Measurements from ENCODE around the gene STMP1. TPM values are rescaled to one million over a fixed set of nuclear protein-coding genes. Genes with fewer than 3 reads are reported as not detected.

STMP1 gene
- total RNA-seq, 1 experiment from 2014 or later = 77.0 TPM

DNA sequence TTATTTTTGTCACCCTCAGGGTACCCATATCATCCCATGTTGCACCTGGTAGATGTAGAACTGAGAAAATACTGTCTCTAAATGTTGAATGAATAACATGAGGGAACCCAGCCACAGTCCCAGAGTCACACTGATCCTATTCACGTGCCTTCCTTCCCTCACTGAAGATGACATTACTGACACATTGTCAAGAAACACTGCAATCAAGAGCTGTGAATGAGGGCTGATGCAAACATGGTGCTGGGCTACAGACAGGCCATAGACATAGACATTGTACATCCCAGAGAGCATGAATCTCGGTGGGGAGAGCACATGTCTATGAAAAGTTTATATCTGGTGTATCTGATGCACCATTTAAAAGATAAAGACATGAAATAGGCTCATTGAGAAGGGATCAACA, 55.9 kb downstream of the STMP1 start:
- ChIA-PET POLR2A (ENCODE audit: unreplicated experiment) (no interaction called here), CTCF (interaction anchor here (0.6 kb wide), 1 partner anchor 174 kb away, joined by 8 read pairs; no protein-coding TSS in a partner anchor)
- no TSS peak for BruUV-seq (replicated peaks)
- H3K4me1 ChIP-seq (replicated peaks; ENCODE audit: insufficient read depth) = peaks cover 37% of the 10 kb centered on the region
- H3K36me3 ChIP-seq (ENCODE audit: low read depth) = no peaks in the 10 kb centered on the region
- no peak for TF ChIP-seq EZH2 (IDR thresholded peaks at IDR 0.05; ENCODE audit: low read depth)
- TF ChIP-seq, protein P1, sequence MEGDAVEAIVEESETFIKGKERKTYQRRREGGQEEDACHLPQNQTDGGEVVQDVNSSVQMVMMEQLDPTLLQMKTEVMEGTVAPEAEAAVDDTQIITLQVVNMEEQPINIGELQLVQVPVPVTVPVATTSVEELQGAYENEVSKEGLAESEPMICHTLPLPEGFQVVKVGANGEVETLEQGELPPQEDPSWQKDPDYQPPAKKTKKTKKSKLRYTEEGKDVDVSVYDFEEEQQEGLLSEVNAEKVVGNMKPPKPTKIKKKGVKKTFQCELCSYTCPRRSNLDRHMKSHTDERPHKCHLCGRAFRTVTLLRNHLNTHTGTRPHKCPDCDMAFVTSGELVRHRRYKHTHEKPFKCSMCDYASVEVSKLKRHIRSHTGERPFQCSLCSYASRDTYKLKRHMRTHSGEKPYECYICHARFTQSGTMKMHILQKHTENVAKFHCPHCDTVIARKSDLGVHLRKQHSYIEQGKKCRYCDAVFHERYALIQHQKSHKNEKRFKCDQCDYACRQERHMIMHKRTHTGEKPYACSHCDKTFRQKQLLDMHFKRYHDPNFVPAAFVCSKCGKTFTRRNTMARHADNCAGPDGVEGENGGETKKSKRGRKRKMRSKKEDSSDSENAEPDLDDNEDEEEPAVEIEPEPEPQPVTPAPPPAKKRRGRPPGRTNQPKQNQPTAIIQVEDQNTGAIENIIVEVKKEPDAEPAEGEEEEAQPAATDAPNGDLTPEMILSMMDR (conservative IDR thresholded peaks at IDR 0.05) = no peak
- DNase-seq = no peak
- H4K20me1 ChIP-seq (ENCODE audit: insufficient read depth) = no peaks in the 10 kb centered on the region
- no peaks in the 10 kb centered on the region for H3K9me3 ChIP-seq (ENCODE audit: insufficient read depth, low read depth)
- H3K4me3 ChIP-seq = no peak overlapping the region
- intact Hi-C loops (cut with micrococcal nuclease; ENCODE audit: unreplicated experiment) = no loop called here
- no peaks in the 10 kb centered on the region for H3K79me2 ChIP-seq (ENCODE audit: low read depth)
- H3F3A ChIP-seq (ENCODE audit: insufficient read depth, low read depth) = peaks cover 33% of the 10 kb centered on the region
- H2AFZ ChIP-seq = no peak overlapping the region
- H3K9me2 ChIP-seq (ENCODE audit: insufficient read depth) = no peaks in the 10 kb centered on the region
- H3K27ac ChIP-seq = no peak overlapping the region
- no peaks in the 10 kb centered on the region for H3K27me3 ChIP-seq (ENCODE audit: insufficient read depth, low read depth)
- no peak overlapping the region for H3K4me2 ChIP-seq

DNA sequence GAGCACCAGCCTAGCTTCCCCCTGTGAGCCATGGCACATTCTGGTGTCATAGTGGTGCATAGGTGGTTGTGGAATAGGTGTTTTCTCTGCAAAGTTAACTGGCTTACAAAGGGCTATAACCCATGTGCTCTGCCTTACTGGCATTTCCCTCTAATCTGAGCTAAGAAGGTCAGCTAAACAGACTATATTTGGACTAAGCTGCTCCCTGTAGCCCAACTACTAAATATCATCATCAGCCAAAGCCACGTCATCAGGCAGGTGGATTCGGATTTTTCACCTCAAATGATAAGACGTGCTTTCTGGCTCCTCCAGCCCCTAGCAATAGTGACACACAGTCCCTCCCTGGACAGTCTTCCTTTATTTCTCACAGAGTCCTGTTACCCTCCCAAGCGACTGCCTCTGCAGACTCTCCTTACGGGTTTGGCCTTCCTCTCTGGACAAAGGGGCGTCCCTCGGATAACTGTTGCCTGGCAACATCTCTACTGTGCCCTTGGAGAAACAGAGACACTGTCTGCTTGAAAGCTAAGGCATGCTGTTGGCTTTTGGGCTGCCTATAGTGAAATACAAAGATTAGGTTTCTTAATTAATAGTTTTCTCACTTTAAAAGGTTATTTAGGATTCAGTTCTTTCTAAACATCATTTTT, 56.6 kb downstream of the STMP1 start:
- Histone ChIP-seq H3K27me3 (ENCODE audit: insufficient read depth, low read depth) (no peaks in the 10 kb centered on the region), H3K27ac (no peak overlapping the region), H3K4me3 (no peak overlapping the region), H3K4me2 (no peak overlapping the region), H3K9me2 (ENCODE audit: insufficient read depth) (no peaks in the 10 kb centered on the region), H3K4me1 (replicated peaks; ENCODE audit: insufficient read depth) (peaks cover 33% of the 10 kb centered on the region), H4K20me1 (ENCODE audit: insufficient read depth) (no peaks in the 10 kb centered on the region), H2AFZ (no peak overlapping the region), H3K36me3 (ENCODE audit: low read depth) (no peaks in the 10 kb centered on the region), H3K79me2 (ENCODE audit: low read depth) (no peaks in the 10 kb centered on the region), H3F3A (ENCODE audit: insufficient read depth, low read depth) (peaks cover 29% of the 10 kb centered on the region), H3K9me3 (ENCODE audit: insufficient read depth, low read depth) (no peaks in the 10 kb centered on the region)
- intact Hi-C loops (cut with micrococcal nuclease; ENCODE audit: unreplicated experiment) = no loop called here
- TF ChIP-seq, protein P1 (conservative IDR thresholded peaks at IDR 0.05) = no peak
- no peak for TF ChIP-seq EZH2 (IDR thresholded peaks at IDR 0.05; ENCODE audit: low read depth)
- no peak for DNase-seq
- CTCF ChIA-PET = no interaction called here
- BruUV-seq (replicated peaks) = no TSS peak
- POLR2A ChIA-PET (ENCODE audit: unreplicated experiment) = no interaction called here

DNA sequence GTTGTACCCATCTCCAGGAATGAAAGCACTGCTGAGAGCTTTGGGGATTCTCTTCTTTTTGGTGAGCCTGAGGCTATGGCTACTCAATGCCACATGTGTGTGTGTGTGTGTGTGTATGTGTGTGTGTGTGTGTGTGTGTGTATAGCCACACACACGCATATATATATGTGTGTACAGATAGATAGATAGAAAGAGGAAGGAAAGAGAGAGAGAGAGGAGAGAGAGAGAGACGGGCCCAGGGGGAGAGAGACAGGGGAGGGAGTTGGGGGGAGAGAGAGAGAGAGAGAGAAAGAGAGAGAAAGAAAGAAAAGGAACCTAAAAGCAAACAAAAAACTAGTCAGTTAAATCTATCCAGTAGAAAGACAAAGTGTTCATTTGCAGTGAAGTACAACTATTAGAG, 57.4 kb downstream of the STMP1 start:
- CTCF ChIA-PET = no interaction called here
- no peak overlapping the region for H3K27ac ChIP-seq
- peaks cover 24% of the 10 kb centered on the region for H3F3A ChIP-seq (ENCODE audit: insufficient read depth, low read depth)
- peak in 1 of 2 experiments; percentile 22 for DNase-seq
- no peaks in the 10 kb centered on the region for H4K20me1 ChIP-seq (ENCODE audit: insufficient read depth)
- POLR2A ChIA-PET (ENCODE audit: unreplicated experiment) = no interaction called here
- H3K79me2 ChIP-seq (ENCODE audit: low read depth) = no peaks in the 10 kb centered on the region
- no peak overlapping the region for H2AFZ ChIP-seq
- H3K9me2 ChIP-seq (ENCODE audit: insufficient read depth) = no peaks in the 10 kb centered on the region
- TF ChIP-seq, protein P1 (conservative IDR thresholded peaks at IDR 0.05) = no peak
- TF ChIP-seq EZH2 (IDR thresholded peaks at IDR 0.05; ENCODE audit: low read depth) = no peak
- no peaks in the 10 kb centered on the region for H3K36me3 ChIP-seq (ENCODE audit: low read depth)
- H3K4me3 ChIP-seq = no peak overlapping the region
- H3K4me2 ChIP-seq = no peak overlapping the region
- intact Hi-C loops (cut with micrococcal nuclease; ENCODE audit: unreplicated experiment) = no loop called here
- no TSS peak for BruUV-seq (replicated peaks)
- no peaks in the 10 kb centered on the region for H3K27me3 ChIP-seq (ENCODE audit: insufficient read depth, low read depth)
- H3K9me3 ChIP-seq (ENCODE audit: insufficient read depth, low read depth) = no peaks in the 10 kb centered on the region
- peaks cover 25% of the 10 kb centered on the region for H3K4me1 ChIP-seq (replicated peaks; ENCODE audit: insufficient read depth)

Measured in PC-9 (cell line).